GM21528 (cell line): ENCODE measurements around the gene PLIN4.

Source experiments
- ATAC-seq: cut with Tn5 transposase; IDR thresholded peaks from one replicate; pipeline ENCODE4 v1.9.1; 2021; ENCODE audit warnings: mild to moderate bottlenecking, moderate library complexity; ENCODE audit not compliant: unreplicated experiment, low FRiP score

The PLIN4 gene

GRCh38 chr19:4495471-4495870 is 22.8 kb downstream of the PLIN4 start:
- no peak for ATAC-seq

GRCh38 chr19:4494691-4495064 is 23.6 kb downstream of the PLIN4 start:
- no peak for ATAC-seq

- ATAC-seq, result no peak
Observed at GRCh38 chr19:4493929-4494690, 24.2 kb downstream of the PLIN4 start.

- ATAC-seq, result no peak
Observed at GRCh38 chr19:4493104-4493928, 25.0 kb downstream of the PLIN4 start.

- ATAC-seq, result no peak
Observed at GRCh38 chr19:4492337-4493103, 25.8 kb downstream of the PLIN4 start.

- ATAC-seq, result no peak
Observed at GRCh38 chr19:4491446-4491845, 26.8 kb downstream of the PLIN4 start.

- no peak for ATAC-seq
Observed at GRCh38 chr19:4488496-4488895, 29.8 kb downstream of the PLIN4 start.

GRCh38 chr19:4487572-4487971 is 30.7 kb downstream of the PLIN4 start:
- ATAC-seq, result no peak

GRCh38 chr19:4483385-4483784 is 34.9 kb downstream of the PLIN4 start:
- no peak for ATAC-seq

- no peak for ATAC-seq
Observed at GRCh38 chr19:4482721-4483364, 35.4 kb downstream of the PLIN4 start.

GRCh38 chr19:4477034-4477801 is 41.1 kb downstream of the PLIN4 start:
- no peak for ATAC-seq

GRCh38 chr19:4474514-4475022 is 43.7 kb downstream of the PLIN4 start:
- no peak for ATAC-seq

GRCh38 chr19:4473763-4474513 is 44.3 kb downstream of the PLIN4 start:
- no peak for ATAC-seq

GRCh38 chr19:4473011-4473762 is 45.1 kb downstream of the PLIN4 start:
- no peak for ATAC-seq

GRCh38 chr19:4472174-4472974 is 45.9 kb downstream of the PLIN4 start, which contains the start of gene HDGFL2:
Gene HDGFL2, plus strand, starts transcription at chr19:4472297. Its CDS starts 54 bp downstream, at chr19:4472351.
- peak; percentile 1 for ATAC-seq

GRCh38 chr19:4471403-4472173 is 46.7 kb downstream of the PLIN4 start:
- peak; percentile 83 for ATAC-seq

GRCh38 chr19:4467835-4468234 is 50.5 kb downstream of the PLIN4 start:
- no peak for ATAC-seq
